NCI-H2196 (cell line): Measurements from ENCODE around the gene PAX6.

Experiments
- DNase-seq: peaks from one replicate; lab custom pipeline; 2025; ENCODE audit not compliant: unreplicated experiment; lab: John Stamatoyannopoulos, UW

PAX6 gene

GRCh38 chr11:31809541-31809856, 1.6 kb downstream of the PAX6 start:
- no peak for DNase-seq

DNA sequence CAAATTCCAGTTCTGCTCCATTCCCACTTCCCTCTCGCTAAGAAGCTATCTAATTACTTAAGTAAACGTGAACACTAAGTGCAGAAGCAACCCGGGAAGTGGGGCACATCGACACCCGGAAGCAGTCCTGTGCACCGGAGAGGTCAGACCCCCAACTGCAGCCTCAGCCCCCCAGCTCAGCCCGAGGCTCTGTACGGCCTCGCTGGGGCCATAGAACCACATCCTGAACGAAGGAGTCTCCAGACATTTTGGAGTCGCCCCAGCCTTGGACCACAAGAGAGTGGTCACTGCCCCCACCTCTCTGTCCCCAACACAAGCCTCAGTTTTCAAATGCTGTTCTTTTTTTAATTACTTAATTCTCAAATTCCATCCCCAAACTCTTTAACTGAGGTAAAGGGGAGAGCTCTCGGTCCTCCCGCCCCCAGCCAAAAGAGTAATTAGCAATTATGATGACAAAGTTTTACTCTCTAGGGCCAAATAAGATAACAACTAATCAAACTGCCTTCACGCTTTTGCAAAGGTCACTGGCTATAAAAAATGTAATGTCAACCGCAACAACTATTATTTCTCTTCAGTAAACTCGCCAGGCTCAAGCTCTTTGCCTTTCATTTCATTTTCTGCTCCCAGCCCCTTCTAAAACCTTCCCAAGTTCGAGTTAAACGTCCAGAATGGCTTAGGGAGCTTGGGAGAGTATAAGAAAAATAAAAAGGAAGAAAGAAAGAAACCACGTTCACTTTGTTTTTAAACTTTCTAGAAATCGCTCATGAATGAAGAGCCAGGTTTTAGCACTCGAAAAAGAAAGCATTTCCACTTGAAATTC, 2.2 kb downstream of the PAX6 start:
- DNase-seq: no peak

DNA sequence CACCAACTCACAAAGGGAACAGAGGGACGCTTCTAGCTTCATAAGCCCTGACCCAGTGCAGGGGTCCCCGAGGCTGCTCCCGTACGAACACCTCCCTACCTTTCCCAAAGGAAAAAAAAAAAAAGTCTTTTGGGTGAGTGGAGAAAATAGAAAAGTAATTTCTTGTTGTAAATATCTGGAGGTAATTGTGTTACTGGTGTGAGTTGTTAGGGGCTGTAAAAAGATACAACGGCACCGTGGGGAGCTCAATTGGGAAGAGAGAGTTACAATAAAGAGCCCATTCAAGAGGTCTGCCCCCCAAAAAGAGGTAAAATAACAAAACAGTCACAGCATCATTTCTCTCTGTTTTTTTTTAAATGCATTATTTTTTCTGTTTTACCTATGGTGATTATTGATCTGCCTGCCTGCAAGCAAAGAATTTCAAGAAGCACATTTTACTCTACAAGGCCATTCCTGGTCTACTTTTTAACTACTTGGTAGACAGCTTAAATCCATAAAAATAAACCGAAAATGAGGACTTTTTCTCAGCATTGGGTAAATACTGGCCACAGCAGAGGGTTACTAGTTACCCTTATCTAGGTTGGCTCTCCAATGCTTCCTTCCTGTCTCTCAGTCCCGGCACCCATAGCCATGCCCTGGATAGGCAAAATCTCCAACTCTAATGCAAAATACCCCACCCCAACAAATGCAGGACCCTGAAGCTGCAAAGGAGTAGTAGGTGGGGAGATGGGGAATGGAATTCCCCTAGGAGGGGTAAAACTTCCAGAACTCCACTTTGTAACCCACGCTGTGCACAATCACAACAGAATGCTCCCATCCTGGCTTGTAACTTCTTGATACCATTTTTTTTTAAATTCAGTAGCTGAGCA, 3.1 kb downstream of the PAX6 start:
- DNase-seq: no peak

DNA sequence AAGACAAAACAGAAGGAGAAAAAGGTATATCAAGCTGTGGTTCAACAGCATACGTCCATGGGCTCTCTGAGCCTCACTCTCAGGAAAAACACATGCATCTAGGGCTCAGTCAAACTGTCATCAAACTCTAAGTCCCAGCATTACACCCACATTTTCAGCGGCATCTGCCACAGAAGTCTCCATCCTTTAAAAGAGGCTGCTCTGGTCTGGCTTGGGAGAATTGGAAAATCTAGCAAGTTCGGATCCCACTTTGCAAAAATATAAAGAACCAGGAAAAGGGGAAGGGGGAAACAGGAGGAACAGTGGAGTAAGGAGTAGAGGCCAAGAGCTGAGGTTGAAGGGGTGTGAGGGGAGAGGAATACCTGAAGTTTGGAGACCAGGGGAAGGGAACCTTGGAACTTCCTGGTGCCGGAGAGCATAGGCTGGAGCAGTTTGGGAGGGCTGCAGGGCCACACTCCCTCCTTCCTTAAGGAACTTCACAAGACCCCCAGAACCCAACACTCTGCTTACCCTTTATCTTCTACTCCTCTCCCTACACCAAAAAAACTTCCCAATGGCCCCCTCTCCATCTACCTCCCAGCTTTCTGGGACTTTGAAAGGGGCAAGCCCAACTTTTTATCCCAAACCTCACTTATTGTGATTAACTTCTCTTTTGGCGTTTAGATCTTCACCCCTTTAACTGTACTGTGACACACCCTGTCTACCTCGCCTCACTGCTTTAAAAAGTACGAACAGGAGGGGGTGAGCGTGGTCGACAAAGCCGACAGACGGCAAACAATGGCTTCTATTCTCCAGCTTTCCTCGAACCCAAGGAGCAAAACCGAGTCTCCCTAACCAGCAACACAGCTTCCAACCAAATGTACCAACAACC, 4.0 kb downstream of the PAX6 start:
- no peak for DNase-seq

DNA sequence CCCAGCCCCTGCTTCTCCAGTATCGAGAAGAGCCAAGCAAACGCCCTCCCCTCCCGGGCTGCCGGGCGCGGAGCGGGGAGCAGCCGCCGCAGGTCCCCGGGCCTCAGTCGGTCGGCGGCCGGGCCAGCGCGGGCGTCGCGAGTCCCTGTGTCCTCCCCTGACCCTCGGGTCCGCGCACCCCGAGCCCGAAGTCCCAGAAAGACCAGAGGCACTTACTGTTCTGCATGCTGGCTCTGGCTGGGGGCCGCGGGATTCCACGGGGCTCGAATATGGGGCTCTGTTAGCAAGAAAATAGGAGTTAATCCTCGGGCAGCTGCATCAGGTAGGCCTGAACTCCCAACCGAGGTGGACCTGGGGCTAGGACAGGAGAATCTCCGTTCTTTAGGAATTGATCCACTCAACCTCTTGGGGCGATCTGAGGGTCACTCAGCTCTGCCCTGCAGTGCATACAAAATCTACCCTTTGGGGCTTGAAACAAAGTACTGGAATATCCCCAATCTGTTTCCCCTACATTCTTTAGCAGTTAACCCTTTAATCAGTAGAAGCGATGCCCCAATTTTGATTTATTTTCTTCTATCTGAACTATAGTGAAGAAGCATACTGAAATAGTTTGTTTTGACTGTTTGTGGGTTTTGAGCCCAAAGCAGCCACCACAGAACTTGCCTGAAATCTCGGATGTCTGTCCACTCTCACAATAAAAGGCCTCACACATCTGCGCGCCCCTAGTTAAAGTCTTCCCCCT, 4.8 kb downstream of the PAX6 start:
- no peak for DNase-seq

GRCh38 chr11:31805629-31806185, 5.4 kb downstream of the PAX6 start:
- no peak for DNase-seq

DNA sequence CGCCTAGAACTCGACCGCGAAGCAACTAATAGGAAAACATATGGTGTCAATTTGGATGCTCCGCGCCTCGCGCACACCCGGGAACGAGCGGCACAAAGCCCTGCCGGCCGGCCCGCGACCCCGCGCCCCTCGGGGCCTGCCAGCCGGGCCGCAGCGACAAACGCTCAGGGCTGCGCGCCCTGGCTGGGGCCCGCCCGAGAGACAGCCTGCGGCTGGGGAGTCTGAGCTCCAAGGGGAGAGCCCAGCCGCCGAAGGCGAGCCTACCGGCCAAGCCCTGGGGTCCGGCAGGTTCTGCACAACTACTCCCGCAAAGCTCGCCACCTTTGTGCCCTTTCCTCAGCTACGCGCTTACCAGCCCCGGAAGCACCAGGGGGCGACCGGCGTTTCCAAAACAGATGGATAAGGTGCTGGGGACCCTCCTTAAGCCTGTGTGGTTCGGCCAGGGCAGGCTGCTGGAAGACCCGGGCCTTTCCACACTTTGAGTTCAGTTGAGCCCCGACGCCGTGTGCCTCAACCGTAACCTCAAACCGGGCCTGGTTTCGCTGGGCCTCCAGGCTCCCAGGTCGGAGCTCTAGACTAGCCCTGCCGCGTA, 6.0 kb downstream of the PAX6 start:
- DNase-seq: no peak

- DNase-seq: no peak
These were observed 6.6 kb downstream of the PAX6 start for GRCh38 chr11:31804312-31805036.

DNA sequence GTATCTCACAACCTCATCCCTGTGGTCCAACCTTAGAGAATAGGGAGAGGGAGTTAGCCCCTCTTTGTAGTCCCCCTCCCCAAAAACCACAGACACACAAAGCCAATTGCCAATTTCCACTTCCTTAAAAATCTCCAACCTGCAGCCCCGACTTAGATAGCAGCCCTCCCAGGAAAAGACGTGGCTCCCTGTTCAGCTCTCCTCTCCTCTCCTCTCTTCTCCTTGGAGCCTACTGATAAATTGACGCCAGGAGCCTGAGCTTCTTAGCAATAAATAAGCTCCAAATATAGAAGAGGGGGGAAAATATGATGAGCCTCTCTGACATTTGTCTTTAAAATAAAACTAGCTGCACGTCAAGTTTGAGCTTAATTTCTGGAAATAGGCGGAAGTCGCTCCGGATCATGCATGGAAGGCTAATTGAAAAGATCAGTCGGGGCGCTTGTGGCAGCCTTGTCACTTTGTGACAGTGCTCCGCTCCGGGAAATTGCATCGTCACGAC, 7.3 kb downstream of the PAX6 start:
- DNase-seq: no peak

DNA sequence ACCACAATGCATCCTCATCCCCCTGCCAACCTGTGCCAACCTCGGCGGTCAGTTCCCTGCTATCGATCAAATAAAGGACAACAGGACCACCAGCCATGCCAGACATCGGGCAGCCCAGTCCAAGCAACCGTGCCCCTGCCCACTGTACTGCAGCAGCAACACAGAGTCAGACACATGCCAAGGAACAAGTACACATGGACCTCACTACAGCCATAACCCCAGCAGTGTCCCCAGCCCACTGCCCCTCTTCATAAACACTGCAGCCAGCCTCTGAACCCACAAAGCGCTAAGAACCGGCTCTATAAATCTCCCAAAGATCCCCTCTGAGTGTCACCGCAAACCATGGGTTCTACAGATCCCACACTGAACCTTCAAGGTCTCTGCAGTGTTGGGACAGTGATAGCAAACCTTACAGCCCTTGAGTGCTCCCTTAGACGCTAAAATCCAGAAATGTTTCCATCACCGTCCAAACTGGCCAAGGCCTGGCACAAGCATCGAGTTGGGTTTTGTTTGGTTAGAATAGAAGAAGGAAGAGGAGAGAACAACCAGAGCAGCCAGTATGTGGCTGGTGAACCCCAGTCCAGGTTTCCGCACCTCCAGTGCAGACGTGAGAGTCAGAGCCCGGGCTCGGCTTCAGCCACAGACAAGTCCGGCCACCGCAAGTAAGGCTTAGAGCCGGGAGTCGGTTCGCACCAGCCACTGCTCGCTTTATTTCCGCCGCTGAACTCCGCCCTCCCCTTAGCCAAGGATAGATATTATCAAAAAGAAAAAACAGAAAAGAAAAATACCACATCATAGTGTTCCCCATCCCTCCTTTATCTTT, 7.9 kb downstream of the PAX6 start:
- DNase-seq: no peak

GRCh38 chr11:31802609-31802989, 8.5 kb downstream of the PAX6 start:
- DNase-seq: no peak

DNA sequence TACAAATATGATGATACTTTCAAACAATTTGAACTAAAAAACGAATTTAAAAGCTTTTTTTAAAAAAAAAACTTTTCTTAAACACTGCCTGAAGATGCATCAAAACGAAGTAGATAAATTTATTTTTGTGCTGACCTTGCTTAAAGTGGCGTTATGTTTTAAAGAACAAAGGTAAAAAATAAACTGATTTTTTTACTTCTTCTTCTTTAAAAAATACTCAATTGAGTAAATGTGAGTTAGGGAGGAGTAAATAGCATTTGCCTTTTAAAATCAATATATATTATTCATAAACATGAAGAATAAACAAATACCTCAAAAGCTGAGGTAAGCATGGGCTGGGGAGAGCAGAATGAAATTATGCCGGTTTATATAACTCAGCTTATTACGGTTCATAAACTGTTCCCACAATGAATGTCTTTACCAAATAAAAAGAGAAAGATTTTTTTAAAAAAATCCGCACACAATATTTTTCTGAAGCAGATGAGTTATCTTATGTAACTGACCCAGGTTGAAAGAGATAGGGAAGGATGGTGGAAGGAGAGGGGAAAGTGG, 9.0 kb downstream of the PAX6 start:
- no peak for DNase-seq

DNA sequence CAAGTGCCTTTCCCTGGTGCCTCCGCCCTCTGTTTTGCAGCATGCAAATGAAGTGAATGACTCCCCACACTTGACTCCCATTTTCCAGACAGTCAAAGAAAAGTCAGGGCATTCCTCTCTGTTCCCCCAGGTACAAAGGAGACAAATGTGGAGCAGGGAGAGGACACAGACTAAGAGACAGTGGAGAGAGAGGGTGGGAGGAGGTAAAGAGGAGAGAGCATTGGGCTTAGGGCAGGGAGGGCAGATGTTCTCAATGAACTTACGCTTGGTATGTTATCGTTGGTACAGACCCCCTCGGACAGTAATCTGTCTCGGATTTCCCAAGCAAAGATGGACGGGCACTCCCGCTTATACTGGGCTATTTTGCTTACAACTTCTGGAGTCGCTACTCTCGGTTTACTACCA, 9.8 kb downstream of the PAX6 start:
- no peak for DNase-seq

DNA sequence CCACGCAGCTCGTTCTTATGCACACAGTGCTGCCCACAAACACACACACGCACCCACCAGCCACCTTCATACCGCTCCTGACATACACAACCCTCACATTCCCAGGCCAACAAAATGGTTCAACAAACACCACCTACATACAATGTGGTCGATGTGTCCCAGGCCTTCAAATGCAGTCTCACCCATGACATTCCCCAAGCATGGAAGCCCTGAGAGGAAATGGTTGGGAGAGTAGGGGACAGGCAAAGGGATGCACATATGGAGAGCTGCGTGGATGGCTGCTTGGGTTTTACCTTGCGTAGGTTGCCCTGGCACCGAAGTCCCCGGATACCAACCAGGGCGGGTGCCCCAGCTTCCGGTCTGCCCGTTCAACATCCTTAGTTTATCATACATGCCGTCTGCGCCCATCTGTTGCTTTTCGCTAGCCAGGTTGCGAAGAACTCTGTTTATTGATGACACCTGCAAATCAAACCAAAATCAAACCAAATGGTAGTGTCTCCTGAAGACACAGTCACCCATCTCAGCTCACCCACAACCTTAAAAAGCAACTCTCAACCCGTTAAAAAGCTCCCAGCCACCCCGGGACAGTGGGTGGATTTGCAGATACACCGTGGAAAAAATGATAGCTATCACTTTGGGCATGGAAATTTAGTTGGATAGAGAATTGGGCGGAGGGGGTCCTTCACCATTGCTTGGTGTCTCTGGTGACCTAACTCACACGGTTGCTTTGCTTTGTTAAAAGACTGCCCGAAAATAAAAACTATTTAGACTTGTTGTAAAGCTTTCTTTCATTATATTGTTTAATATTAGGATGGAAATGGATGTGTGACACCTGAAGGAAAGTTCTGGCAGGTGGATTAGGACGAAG, 10.5 kb downstream of the PAX6 start:
- DNase-seq: no peak

- no peak for DNase-seq
These were observed 11.4 kb downstream of the PAX6 start for GRCh38 chr11:31799435-31800397.
